Astrocyte of the hippocampus (primary cell): ENCODE measurements around the gene SLBP.
"Not testable (repeated sequence)": the region's sequence is repeated elsewhere in the genome, so short reads cannot be mapped to it uniquely, and the experiment has no call there.

Experiments used
- DNase-seq: peaks from one replicate; pipeline ENCODE4 v3.0.0; 2011; ENCODE audit warnings: low read depth, low spot score

The SLBP gene

DNA sequence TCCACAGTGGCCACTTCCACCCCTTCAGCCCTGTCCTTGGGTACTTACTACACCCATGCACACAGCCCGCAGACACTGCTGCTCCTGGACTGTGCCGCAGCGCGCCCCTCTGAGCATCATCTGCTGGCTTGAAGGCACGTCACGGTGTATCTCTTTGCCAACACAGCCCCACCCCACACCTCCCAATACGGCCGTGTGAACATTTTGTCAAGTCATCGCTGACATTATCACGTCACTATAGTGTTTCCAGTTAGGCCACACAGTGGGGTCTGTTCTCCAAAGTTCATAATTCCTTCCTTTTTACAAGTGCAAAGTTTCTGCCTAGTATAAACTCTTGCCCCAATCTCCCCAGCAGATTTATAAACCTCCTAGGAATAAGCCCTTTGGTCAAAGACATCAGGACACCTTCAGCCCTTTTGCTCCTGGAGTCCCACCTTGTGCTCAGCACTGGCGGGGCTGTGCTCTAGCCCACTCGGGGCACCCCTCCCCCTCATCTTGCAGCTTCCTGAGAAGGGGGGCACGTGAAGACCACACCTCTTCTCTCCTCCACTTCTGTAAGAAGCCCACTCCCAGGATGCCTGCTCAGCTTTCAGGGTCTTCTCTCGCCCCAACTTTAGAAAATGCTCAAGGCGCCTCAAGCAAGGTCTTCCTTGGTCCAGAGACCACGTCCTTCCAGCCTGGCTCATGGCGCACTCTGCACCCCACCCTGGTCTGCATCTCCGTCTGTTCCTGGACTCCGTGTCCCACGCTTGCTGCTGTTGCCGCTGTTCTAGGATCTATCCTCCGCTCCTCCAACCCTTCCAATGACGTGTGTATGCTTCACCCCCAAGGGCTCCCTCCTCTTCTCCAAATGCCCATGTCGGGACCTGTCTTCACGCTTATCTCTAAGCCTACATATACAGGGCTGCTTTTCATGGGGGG, 35.3 kb downstream of the SLBP start:
- DNase-seq, result no peak

DNA sequence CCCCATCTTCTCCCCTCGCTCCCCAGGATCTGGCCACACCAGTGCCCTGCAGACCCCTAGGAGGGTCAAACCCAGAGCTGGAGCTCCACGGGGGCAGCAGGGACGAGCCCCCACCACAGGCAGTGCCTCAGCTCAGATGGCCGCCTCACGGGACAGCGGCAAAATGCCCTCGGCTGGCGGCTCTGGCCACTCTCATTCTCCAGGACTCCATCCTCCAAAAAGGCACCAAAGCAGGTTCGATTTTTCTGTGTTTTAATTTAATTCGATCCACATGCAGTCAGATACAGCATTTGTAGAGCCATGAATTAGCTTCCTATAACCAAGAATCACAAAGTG, 36.3 kb downstream of the SLBP start:
- DNase-seq, result no peak

DNA sequence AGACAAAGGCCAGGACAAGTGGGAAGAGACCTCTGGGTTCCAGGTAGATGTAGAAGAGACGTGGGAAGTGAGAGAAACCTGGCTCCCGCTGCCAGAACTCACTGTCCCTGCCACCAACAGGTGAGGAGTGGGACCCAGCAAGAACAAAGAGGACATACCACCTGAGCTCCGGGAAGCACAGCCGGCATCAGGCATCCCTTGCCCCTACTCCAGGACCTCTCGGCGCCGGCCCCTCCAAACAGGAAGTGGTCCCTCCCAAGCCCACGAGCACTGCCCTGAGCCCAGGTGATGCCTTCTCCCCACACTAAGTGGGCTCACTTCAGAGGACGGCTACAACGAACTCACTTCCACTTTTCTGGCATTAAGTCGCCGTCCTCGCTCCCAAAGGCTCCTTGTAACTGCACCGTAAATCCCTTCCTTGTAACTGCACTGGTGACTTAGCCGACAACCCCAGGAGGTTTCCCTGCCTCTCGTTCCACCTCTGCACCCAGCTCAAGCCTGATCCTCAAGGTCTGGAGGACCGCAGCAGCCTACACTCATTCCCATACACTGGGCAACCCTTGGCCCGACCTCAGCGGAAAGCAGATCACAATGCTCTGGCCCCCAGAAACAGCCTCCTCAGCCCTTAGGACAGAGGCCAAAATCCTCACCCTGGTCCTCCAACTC, 36.9 kb downstream of the SLBP start:
- DNase-seq, result no peak

- no peak for DNase-seq
Measured at GRCh38 chr4:1674682-1675081, 37.4 kb downstream of the SLBP start.

DNA sequence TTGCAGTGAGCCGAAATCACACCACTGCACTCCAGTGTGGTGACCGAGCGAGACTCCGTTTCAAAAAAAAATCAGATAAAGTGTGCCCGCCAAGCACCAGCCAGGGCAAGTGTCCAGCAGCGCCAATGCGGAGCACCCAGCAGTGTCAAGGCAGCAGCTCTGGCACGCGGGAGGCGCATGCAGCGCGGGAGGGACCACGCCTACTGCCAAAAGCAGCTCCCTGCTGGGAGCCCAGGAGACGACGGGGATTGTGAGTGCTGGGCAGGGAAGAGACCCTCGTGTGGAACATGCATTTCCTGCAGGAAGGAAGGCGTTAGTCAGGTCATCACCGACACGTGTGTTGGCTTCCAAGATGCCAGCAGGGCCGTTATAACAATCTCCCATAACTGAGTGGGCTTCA, 38.4 kb downstream of the SLBP start:
- DNase-seq, result no peak

- not testable (repeated sequence) for DNase-seq
Measured at GRCh38 chr4:1671011-1671410, 41.1 kb downstream of the SLBP start.

GRCh38 chr4:1670279-1670678, 41.8 kb downstream of the SLBP start:
- DNase-seq, result no peak

DNA sequence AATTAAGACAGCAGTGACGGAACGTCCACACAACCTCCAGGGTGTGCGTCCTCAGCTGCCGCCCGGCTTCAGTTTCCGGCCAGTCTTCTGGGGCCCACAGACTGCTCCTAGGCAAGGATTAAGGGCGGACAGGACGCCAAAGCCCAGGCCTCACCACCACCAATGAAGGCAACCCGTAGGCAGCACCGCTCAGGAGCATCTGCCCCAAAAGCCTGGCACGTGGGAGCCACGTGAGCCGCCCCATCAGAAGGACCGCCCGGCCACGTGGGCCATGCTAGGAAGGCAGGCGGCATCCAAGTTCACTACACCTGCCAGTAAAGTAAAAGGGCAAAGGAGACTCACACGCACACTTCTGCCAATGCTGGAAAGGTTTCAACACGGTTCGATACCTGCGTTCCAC, 42.3 kb downstream of the SLBP start:
- no peak for DNase-seq

DNA sequence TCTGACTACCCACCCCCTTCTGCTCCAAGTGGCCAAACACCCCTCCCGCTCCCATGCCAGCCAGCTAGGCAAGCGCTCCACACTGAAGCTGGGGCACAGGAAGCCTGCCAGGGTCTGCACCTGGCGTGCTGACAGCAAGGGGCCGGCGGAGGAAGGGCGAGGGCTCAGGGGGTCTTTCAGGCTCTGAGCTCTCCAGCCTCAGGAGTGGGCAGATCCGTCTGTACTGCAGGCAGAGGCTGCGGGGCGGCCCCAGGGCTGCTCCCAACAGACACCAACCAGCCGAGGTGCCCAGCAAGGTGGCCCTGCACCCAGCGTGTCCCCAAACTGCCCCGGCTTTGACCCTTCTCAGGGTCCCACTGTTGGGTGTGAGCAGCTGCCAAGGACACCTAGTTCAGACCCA, 42.8 kb downstream of the SLBP start:
- DNase-seq, result no peak

DNA sequence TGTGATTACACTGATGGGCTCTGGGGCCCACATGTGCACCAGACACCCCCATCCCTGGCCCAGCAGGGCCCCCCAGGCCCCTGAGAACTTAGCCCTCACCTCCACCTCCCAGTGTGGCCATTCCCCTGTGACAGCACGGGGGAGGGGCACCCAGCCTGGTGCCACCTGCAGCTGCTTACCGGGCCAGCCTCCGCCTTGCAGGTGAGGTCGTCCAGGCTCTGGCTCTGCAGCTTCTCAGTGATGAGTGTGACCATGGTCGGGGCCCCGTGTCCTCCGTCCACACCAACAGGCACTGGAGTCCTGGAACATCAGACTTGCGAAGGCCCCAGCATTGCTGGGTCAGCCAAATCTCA, 43.7 kb downstream of the SLBP start:
- no peak for DNase-seq

DNA sequence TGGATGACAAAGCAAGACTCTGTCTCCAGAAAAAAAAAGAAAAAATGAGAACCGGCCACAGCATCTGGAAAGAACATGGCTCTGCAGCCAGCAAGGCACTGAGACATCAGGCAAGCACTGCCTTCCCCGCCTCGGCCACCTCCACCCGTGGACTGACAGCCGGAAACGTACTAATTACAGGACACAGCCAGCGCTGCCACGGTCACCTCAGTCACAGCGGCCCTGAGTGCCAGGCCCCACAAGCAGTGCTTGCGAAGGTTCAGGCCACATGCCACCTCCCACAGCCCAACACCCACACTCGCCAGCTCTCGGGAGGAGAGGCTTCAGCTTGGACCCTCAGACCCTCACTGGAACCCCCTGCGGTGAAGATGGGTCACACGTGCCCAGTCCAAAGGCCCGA, 44.8 kb downstream of the SLBP start:
- no peak for DNase-seq

GRCh38 chr4:1666391-1666790, 45.7 kb downstream of the SLBP start:
- DNase-seq, result no peak

- no peak for DNase-seq
Measured at GRCh38 chr4:1664141-1664540, 48.0 kb downstream of the SLBP start.

GRCh38 chr4:1663549-1663948, 48.6 kb downstream of the SLBP start:
- DNase-seq, result no peak

DNA sequence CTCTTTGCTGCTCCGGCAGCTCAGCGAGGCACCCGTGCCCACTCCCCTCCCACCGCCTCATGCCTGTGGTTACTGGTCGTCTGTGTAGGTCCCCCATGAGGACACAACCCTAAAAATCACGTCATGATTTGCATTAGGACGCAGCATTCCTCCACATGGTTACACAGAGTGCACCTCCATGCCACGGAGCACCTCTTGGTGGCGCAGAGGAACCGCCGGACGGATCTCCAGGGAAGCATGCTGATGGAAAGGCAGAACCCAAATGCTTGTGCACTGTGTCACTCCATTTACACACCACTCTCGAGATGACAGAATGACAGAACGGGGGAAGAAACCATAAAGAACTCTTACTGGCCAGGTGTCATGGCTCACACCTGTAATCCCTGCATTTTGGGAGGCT, 50.4 kb downstream of the SLBP start:
- DNase-seq, result no peak

DNA sequence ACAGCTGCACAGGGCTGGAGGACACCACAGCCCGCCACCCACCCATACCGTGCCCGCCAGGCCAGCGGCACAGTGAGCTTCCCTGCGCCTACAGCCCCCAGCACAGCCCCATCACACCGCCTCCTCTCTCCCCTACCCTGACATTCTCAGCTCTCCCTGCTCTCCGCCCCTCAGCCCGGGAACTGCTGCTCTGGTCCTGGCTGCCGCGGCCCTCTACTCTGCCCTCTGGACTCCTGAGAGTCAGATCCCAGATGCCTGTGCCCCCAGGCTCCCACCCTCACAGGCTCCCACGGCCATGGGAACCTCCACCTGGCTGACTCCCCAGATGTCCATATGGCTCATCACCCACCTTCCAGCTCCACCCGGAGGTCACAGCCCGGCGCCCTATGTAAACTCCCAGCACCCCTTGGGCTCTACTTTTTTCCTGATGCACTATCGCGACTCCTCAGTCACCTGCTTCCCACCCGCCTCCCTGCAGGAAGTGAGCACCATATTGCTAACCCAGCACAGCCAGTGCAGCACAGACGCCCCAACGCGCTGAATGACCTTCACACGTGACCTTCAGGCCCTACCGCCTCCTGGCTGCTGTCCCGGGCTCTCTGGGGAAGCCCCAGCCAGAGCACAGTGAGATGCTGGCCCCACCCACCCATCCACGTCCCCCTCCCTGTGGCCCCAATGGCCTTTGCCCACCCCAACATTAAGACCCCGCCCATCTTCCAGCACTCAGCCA, 51.0 kb downstream of the SLBP start:
- no peak for DNase-seq

GRCh38 chr4:1659104-1660043, 52.7 kb downstream of the SLBP start:
- no peak for DNase-seq

GRCh38 chr4:1658581-1658980, 53.5 kb downstream of the SLBP start:
- no peak for DNase-seq

DNA sequence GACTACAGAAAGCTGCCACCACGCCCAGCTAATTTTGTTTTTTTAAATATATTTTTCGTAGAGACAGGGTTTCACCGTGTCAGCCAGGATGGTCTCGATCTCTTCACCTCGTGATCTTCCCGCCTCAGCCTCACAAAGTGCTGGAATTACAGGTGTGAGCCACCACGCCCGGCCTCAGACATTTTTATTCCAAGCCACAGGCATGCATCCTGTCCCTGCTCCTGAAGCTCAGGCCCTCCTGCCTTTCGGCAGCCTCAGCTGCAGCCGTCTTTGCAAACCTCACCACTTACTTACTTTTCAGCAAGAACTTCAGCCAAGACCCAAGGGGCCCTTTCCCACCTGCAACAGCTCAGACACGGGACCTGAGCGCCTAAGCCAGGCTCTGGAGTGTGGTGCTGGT, 54.0 kb downstream of the SLBP start:
- no peak for DNase-seq

DNA sequence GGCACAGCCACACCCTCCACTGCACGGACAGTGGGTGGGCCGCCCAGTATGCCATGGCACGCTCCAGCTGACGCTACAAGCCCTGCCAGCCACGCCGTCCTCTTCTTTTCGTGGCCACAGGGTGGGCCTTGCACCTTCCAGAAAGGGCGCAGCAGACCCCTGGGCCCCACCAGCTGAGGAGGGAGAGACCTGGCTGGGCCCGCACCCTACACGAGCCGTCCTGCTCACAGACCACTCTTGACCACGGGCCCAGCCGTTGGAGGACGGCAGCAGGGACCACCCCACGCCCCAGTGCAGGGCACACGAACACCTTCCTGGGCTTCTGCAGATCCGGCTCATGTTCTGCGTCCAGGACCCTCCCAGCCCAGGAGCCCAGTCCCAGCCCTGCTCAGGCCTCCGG, 55.1 kb downstream of the SLBP start:
- no peak for DNase-seq

- no peak for DNase-seq
Measured at GRCh38 chr4:1656132-1656531, 56.0 kb downstream of the SLBP start.

DNA sequence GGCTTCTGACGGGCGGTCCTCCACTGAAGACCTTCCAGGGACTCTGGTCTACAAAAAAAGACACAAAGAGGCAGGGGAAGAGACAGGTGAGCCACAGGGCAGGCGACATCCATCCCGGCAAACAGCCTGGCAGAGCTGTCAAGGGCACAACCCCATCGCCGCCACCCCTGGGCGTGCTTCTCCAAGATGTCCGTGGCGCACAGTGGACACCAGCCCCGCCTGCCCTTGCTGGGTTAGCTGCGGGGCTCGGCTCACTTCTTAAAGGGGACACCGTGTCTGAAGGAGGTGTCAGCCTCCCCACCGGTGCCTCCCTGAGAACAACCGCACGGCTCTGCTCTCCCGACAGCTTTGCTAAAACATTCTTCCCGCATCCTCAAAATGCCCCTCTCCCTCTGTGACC, 56.4 kb downstream of the SLBP start:
- no peak for DNase-seq
